ENCODE data around the gene NCKAP5.

GRCh38 chr2:132752421-132753206 lies 815.6 kb downstream of the NCKAP5 start:
- TF ChIP-seq FOXA1 (IDR thresholded peaks at IDR 0.05), result no peak
- no peak for TF ChIP-seq CTCF (IDR thresholded peaks at IDR 0.05; ENCODE audit: low read depth, low read length, missing input control)
- TF ChIP-seq MAX (IDR thresholded peaks at IDR 0.05), result no peak
- TF ChIP-seq EGR1 (IDR thresholded peaks at IDR 0.05; ENCODE audit: low read depth in 2 of 2), result no peak
- no peak for TF ChIP-seq RAD21 (IDR thresholded peaks at IDR 0.05)
- no peak for TF ChIP-seq YY1 (IDR thresholded peaks at IDR 0.05)
- no peak for TF ChIP-seq TAF1 (conservative IDR thresholded peaks at IDR 0.05)
- no peak for TF ChIP-seq REST (IDR thresholded peaks at IDR 0.05)
- no peak for TF ChIP-seq ATF3 (IDR thresholded peaks at IDR 0.05)
- TF ChIP-seq HNF4G (IDR thresholded peaks at IDR 0.05), result no peak
- no peak for TF ChIP-seq ZBTB33 (IDR thresholded peaks at IDR 0.05)
